HL-60 (cell line): ENCODE data around the gene RABGAP1L.

Experiments
- DNase-seq, 2 experiments: peaks; one replicate each; pipeline ENCODE4 v3.0.0-alpha.2; 2010 to 2020; ENCODE audit warnings: low read depth in 1 of 2, low spot score in 1 of 2
- H3K27ac ChIP-seq: fragments of 250-450 bp; sonication (Bioruptor Pico); replicated peaks from 2 replicates; pipeline ENCODE4 v1.5.1; 2020; ENCODE audit warnings: mild to moderate bottlenecking, moderate library complexity
- H3K27me3 ChIP-seq: fragments of 250-450 bp; sonication (Bioruptor Pico); 2 replicates; pipeline ENCODE4 v1.5.1; 2021; ENCODE audit warnings: mild to moderate bottlenecking, moderate library complexity; ENCODE audit not compliant: insufficient read depth, poor library complexity, severe bottlenecking
- H3K4me3 ChIP-seq: replicated peaks from 2 replicates; pipeline ENCODE4 v1.5.1; 2011; ENCODE audit warnings: mild to moderate bottlenecking, control low read depth, low read length; ENCODE audit not compliant: insufficient read depth
- GABPA ChIP-seq: IDR thresholded peaks from 2 replicates; pipeline ENCODE4 v1.6.1; 2012; ENCODE audit warnings: low read depth
- POLR2AphosphoS5 ChIP-seq: IDR thresholded peaks from 2 replicates; pipeline ENCODE4 v1.6.1; 2012; ENCODE audit warnings: low read depth
- REST ChIP-seq: IDR thresholded peaks from 2 replicates; pipeline ENCODE4 v1.6.1; 2012; ENCODE audit warnings: low read depth; ENCODE audit not compliant: insufficient replicate concordance
- SPI1 ChIP-seq: IDR thresholded peaks from 2 replicates; pipeline ENCODE4 v1.6.1; 2012; ENCODE audit warnings: low read depth, mild to moderate bottlenecking, borderline replicate concordance
- TF ChIP-seq, protein P1 (sequence below): IDR thresholded peaks from one replicate; pipeline ENCODE4 v1.5.1; 2011; ENCODE audit warnings: low read length, control low read depth, inconsistent platforms; ENCODE audit not compliant: insufficient read depth

RABGAP1L gene

GRCh38 chr1:174960362-174960761 lies 801.0 kb downstream of the RABGAP1L start:
- Histone ChIP-seq H3K27me3 (no peaks in the 10 kb centered on the region), H3K4me3 (no peak overlapping the region), H3K27ac (no peak overlapping the region)
- TF ChIP-seq, protein P1, sequence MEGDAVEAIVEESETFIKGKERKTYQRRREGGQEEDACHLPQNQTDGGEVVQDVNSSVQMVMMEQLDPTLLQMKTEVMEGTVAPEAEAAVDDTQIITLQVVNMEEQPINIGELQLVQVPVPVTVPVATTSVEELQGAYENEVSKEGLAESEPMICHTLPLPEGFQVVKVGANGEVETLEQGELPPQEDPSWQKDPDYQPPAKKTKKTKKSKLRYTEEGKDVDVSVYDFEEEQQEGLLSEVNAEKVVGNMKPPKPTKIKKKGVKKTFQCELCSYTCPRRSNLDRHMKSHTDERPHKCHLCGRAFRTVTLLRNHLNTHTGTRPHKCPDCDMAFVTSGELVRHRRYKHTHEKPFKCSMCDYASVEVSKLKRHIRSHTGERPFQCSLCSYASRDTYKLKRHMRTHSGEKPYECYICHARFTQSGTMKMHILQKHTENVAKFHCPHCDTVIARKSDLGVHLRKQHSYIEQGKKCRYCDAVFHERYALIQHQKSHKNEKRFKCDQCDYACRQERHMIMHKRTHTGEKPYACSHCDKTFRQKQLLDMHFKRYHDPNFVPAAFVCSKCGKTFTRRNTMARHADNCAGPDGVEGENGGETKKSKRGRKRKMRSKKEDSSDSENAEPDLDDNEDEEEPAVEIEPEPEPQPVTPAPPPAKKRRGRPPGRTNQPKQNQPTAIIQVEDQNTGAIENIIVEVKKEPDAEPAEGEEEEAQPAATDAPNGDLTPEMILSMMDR, result no peak
- TF ChIP-seq POLR2AphosphoS5 (no peak), SPI1 (no peak), REST (no peak), GABPA (no peak)
- DNase-seq, result no peak

DNA sequence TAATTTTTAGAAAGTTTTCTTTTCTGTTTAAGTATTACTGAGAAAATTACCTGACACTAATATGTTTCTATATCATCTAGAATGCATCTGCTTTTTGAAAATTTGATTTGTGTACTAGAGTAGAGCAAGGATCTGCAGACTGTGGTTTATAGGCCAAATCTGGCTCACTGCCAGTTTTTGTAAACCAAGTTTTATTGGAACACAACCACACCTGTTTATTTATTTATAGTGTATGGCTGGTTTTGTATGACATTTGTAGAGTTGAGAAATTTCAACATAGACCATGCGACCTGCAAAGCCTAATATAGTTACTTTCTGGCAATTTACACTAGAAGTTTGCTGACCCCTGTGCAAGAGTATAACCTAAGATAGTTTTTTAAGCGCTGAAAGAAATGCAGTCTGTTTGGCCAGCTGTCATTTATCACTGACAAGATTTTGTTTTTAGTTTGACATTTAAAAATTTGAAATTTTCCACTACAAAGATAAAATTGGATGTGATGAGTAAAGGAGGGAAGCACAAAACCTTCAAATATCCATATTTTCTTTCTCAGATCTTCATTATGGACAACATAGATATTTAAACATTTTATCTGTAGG lies 804.3 kb downstream of the RABGAP1L start:
- H3K27me3 ChIP-seq, result no peaks in the 10 kb centered on the region
- TF ChIP-seq POLR2AphosphoS5, result no peak
- TF ChIP-seq REST, result no peak
- TF ChIP-seq, protein P1, result no peak
- no peak for TF ChIP-seq GABPA
- TF ChIP-seq SPI1, result no peak
- peak overlapping the region; percentile 58 for H3K27ac ChIP-seq
- H3K4me3 ChIP-seq, result no peak overlapping the region
- DNase-seq, result no peak

GRCh38 chr1:174964261-174964971 lies 805.1 kb downstream of the RABGAP1L start:
- H3K27me3 ChIP-seq, result no peaks in the 10 kb centered on the region
- no peak for TF ChIP-seq REST
- TF ChIP-seq POLR2AphosphoS5, result no peak
- TF ChIP-seq GABPA, result no peak
- TF ChIP-seq, protein P1, result no peak
- TF ChIP-seq SPI1, result peak; percentile 38; the same call in 1 of the 2 replicates
- peak overlapping the region; percentile 58 for H3K27ac ChIP-seq
- no peak overlapping the region for H3K4me3 ChIP-seq
- DNase-seq, result peak; percentile 63 to 78
